IMR-90 (cell line): ENCODE results near the gene CCT5. TPM values are rescaled to one million over a fixed set of nuclear protein-coding genes. Genes with fewer than 3 reads are reported as not detected.

Experiments used
- ATAC-seq: fragments of 200-7000 bp; cut with Tn5 transposase; 2 replicates; pipeline ENCODE4 v1.9.1; 2020; ENCODE audit warnings: low read depth, mild to moderate bottlenecking, moderate library complexity
- BruUV-seq: library from RNA; stranded (reverse); fragments of 400-500 nt; replicated peaks from 2 replicates; lab custom pipeline; 2021; lab: Mats Ljungman, UMichigan
- CTCF ChIA-PET: fragments of 300-600 bp; formaldehyde crosslinking; extraction: SDS; loops from one replicate; lab custom pipeline; 2021; ENCODE audit warnings: antibody characterized with exemption; lab: Yijun Ruan, JAX
- POLR2A ChIA-PET: fragments of 300-600 bp; sonication (Branson Sonifier 250); formaldehyde crosslinking; loops from one replicate; lab custom pipeline; 2022; ENCODE audit warnings: antibody characterized with exemption; ENCODE audit not compliant: unreplicated experiment; lab: Charles Lee
- DNase-seq: peaks from one replicate; pipeline ENCODE4 v3.0.0; 2013
- H2AFZ ChIP-seq: replicated peaks from 2 replicates; pipeline ENCODE3; 2013; ENCODE audit warnings: low read length, mild to moderate bottlenecking; ENCODE audit not compliant: poor library complexity
- H2AK5ac ChIP-seq: 2 replicates; pipeline ENCODE4 v1.6.1; 2013; ENCODE audit warnings: low read depth, low read length, inconsistent platforms
- H2AK9ac ChIP-seq: replicated peaks from 2 replicates; pipeline ENCODE3; 2013; ENCODE audit warnings: mild to moderate bottlenecking, low read depth, low read length, moderate library complexity; ENCODE audit not compliant: poor library complexity
- H2BK120ac ChIP-seq: 2 replicates; pipeline ENCODE4 v1.6.1; 2013; ENCODE audit warnings: low read depth, low read length, inconsistent platforms
- H2BK15ac ChIP-seq: 3 replicates; pipeline ENCODE4 v1.6.1; 2013; ENCODE audit warnings: low read depth, low read length, inconsistent platforms
- H2BK20ac ChIP-seq: 2 replicates; pipeline ENCODE4 v1.6.1; 2013; ENCODE audit warnings: low read depth, mild to moderate bottlenecking, inconsistent platforms, low read length, moderate library complexity
- H2BK5ac ChIP-seq: 2 replicates; pipeline ENCODE4 v1.6.1; 2013; ENCODE audit warnings: mild to moderate bottlenecking, low read depth, low read length, inconsistent platforms; ENCODE audit not compliant: poor library complexity, severe bottlenecking
- H3K14ac ChIP-seq: replicated peaks from 2 replicates; pipeline ENCODE4 v1.6.1; 2013; ENCODE audit warnings: low read depth, low read length, inconsistent platforms
- H3K18ac ChIP-seq: 2 replicates; pipeline ENCODE4 v1.6.1; 2013; ENCODE audit warnings: low read depth, low read length, control low read depth
- H3K23ac ChIP-seq: 2 replicates; pipeline ENCODE4 v1.6.1; 2013; ENCODE audit warnings: low read depth, low read length, inconsistent platforms
- H3K27ac ChIP-seq: 2 replicates; pipeline ENCODE4 v1.5.1; 2013; ENCODE audit warnings: mild to moderate bottlenecking, control low read depth, low read length; ENCODE audit not compliant: insufficient read depth
- H3K27me3 ChIP-seq: 2 replicates; pipeline ENCODE4 v1.6.1; 2013; ENCODE audit warnings: low read length; ENCODE audit not compliant: control insufficient read depth, insufficient read depth
- H3K36me3 ChIP-seq: 2 replicates; pipeline ENCODE4 v1.6.1; 2013; ENCODE audit warnings: low read length, mixed read lengths; ENCODE audit not compliant: control insufficient read depth, insufficient read depth
- H3K4ac ChIP-seq: 2 replicates; pipeline ENCODE4 v1.6.1; 2013; ENCODE audit warnings: low read depth, low read length, inconsistent platforms
- H3K4me1 ChIP-seq: 2 replicates; pipeline ENCODE4 v1.6.1; 2013; ENCODE audit warnings: low read length, mixed read lengths; ENCODE audit not compliant: control insufficient read depth, insufficient read depth
- H3K4me2 ChIP-seq: 2 replicates; pipeline ENCODE4 v1.6.1; 2013; ENCODE audit warnings: low read depth, mild to moderate bottlenecking, control low read depth, low read length, moderate library complexity
- H3K4me3 ChIP-seq: 2 replicates; pipeline ENCODE4 v1.5.1; 2013; ENCODE audit warnings: low read depth, mild to moderate bottlenecking, control low read depth, low read length, moderate library complexity; ENCODE audit not compliant: insufficient read depth
- H3K56ac ChIP-seq: 2 replicates; pipeline ENCODE4 v1.6.1; 2013; ENCODE audit warnings: low read length, inconsistent platforms; ENCODE audit not compliant: insufficient read depth; ENCODE audit errors: extremely low read depth
- H3K79me1 ChIP-seq, 2 experiments: 2 replicates each; pipeline ENCODE4 v1.6.1; 2013; ENCODE audit warnings: low read length in 2 of 2, inconsistent platforms in 1 of 2, low read depth in 1 of 2
- H3K9ac ChIP-seq: 2 replicates; pipeline ENCODE4 v1.6.1; 2013; ENCODE audit warnings: low read depth, low read length, control low read depth
- H3K9me1 ChIP-seq: 2 replicates; pipeline ENCODE4 v1.6.1; 2013; ENCODE audit warnings: low read length, inconsistent platforms; ENCODE audit not compliant: insufficient read depth
- H3K9me3 ChIP-seq: 2 replicates; pipeline ENCODE4 v1.6.1; 2013; ENCODE audit warnings: low read length; ENCODE audit not compliant: control insufficient read depth, insufficient read depth
- H4K20me1 ChIP-seq: 2 replicates; pipeline ENCODE4 v1.6.1; 2013; ENCODE audit warnings: low read length, inconsistent platforms; ENCODE audit not compliant: insufficient read depth
- H4K5ac ChIP-seq: 2 replicates; pipeline ENCODE4 v1.6.1; 2013; ENCODE audit warnings: mild to moderate bottlenecking, low read depth, low read length, control low read depth
- H4K8ac ChIP-seq, 2 experiments: 2 replicates each; pipeline ENCODE4 v1.6.1; 2013; ENCODE audit warnings: low read depth in 2 of 2, low read length in 2 of 2, control low read depth in 1 of 2, inconsistent platforms in 1 of 2
- H4K91ac ChIP-seq: 2 replicates; pipeline ENCODE4 v1.6.1; 2013; ENCODE audit warnings: low read depth, low read length, inconsistent platforms; ENCODE audit not compliant: insufficient read depth
- BHLHE40 ChIP-seq: fragments of 150-350 bp; IDR thresholded peaks from 2 replicates; pipeline ENCODE4 v1.6.1; 2016; ENCODE audit warnings: mild to moderate bottlenecking, low read depth, low read length
- CHD1 ChIP-seq: IDR thresholded peaks from 2 replicates; pipeline ENCODE4 v1.6.1; 2012; ENCODE audit warnings: low read depth, low read length, improper control_type of control experiment
- MAFK ChIP-seq: IDR thresholded peaks from 2 replicates; pipeline ENCODE4 v1.6.1; 2012; ENCODE audit warnings: low read depth, low read length, improper control_type of control experiment
- MAZ ChIP-seq: IDR thresholded peaks from 2 replicates; pipeline ENCODE4 v1.6.1; 2012; ENCODE audit warnings: low read depth, mild to moderate bottlenecking, low read length, improper control_type of control experiment, moderate library complexity, borderline replicate concordance
- MXI1 ChIP-seq: IDR thresholded peaks from 2 replicates; pipeline ENCODE4 v1.6.1; 2012; ENCODE audit warnings: low read depth, mild to moderate bottlenecking, low read length, moderate library complexity, borderline replicate concordance
- POLR2A ChIP-seq: IDR thresholded peaks from 2 replicates; pipeline ENCODE4 v1.6.1; 2012; ENCODE audit warnings: mild to moderate bottlenecking, low read depth, low read length
- RAD21 ChIP-seq: IDR thresholded peaks from 2 replicates; pipeline ENCODE4 v1.6.1; 2012; ENCODE audit warnings: low read length, improper control_type of control experiment
- RCOR1 ChIP-seq: IDR thresholded peaks from 2 replicates; pipeline ENCODE4 v1.6.1; 2012; ENCODE audit warnings: mild to moderate bottlenecking, low read length, improper control_type of control experiment; ENCODE audit not compliant: insufficient replicate concordance
- RFX5 ChIP-seq: IDR thresholded peaks from 2 replicates; pipeline ENCODE4 v1.8.0; 2012; ENCODE audit warnings: low read depth, mild to moderate bottlenecking, low read length, moderate library complexity
- SMC3 ChIP-seq: fragments of 150-350 bp; IDR thresholded peaks from 2 replicates; pipeline ENCODE4 v1.6.1; 2016; ENCODE audit warnings: low read depth, mild to moderate bottlenecking, antibody characterized with exemption, low read length, moderate library complexity
- WGBS, 2 experiments: methylation state at CpG; one replicate each; pipeline versions ENCODE4 v1.1.5 to v1.1.7; 2013; ENCODE audit warnings: missing lambda C conversion rate in 2 of 2; ENCODE audit not compliant: insufficient read length in 1 of 2; ENCODE audit errors: extremely low coverage in 2 of 2; 5-methylcytosine and 5-hydroxymethylcytosine counted together
- dilution Hi-C: fragments of 300-500 bp; cut with HindIII; formaldehyde crosslinking; loops from one replicate; pipeline ENCODE4 v1.14.3; 2018; ENCODE audit warnings: low sequenced_read_pairs; ENCODE audit not compliant: unreplicated experiment
- in situ Hi-C: fragments of 300-500 bp; cut with MboI; formaldehyde crosslinking; loops from 3 replicates; pipeline ENCODE4 v1.14.3; 2019; ENCODE audit warnings: low sequenced_read_pairs, inconsistent platforms, mixed read lengths
- intact Hi-C: fragments of 100-400 bp; cut with micrococcal nuclease; formaldehyde crosslinking; loops from 2 replicates; pipeline ENCODE4 v1.10.0; 2022
- polyA plus RNA-seq, 3 experiments: library from polyadenylated mRNA; depleted of rRNA; stranded (reverse); fragments of >200 nt; gene quantifications; 2 replicates each; pipeline ENCODE4 v1.2.3, GENCODE V29; 2012; ENCODE audit warnings: low replicate concordance in 1 of 3
- total RNA-seq: library from RNA; depleted of rRNA; stranded (reverse); fragments of >200 nt; gene quantifications from 2 replicates; pipeline ENCODE4 v1.2.3, GENCODE V29; 2012
- TF ChIP-seq, protein P1 (sequence below): fragments of 150-350 bp; IDR thresholded peaks from 2 replicates; pipeline ENCODE4 v1.6.1; 2017; ENCODE audit warnings: mild to moderate bottlenecking, antibody characterized with exemption, low read length, low read depth
- TF ChIP-seq, protein P2 (sequence below): conservative IDR thresholded peaks from 2 replicates; pipeline ENCODE4 v1.5.1; 2012; ENCODE audit warnings: mild to moderate bottlenecking, low read depth, low read length, improper control_type of control experiment
- TF ChIP-seq, protein P3 (sequence below): fragments of 150-350 bp; IDR thresholded peaks from 2 replicates; pipeline ENCODE4 v1.6.1; 2016; ENCODE audit warnings: low read depth, mild to moderate bottlenecking, low read length, moderate library complexity, borderline replicate concordance

The CCT5 gene
- total and polyA plus RNA-seq, 2 of the 4 experiments (the other 2 are of a cell fraction) = 358 to 481 TPM

DNA sequence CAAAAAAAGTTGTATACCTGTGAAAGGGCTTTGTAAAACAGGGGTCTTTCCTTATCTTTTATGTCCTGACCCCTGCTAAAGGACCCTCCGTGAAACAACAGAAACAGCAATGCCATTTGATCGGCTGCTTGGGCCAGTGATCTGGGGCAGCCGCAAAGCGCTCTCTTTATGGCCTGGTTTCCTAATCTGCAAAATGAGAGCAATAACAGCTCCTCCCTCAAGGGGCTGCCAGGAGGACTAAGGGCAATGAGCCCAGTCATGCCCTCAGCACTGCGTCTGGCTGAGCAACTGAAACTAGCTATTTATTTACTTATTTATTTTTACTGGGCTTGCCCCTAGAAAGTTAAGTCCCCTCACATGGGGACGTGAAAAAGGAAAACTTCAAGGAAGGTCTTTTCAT is 39.3 kb downstream of the CCT5 start:
- Histone ChIP-seq H2AK9ac (no peak overlapping the region), H4K5ac (no peak overlapping the region), H4K20me1 (no peaks in the 10 kb centered on the region), H2BK20ac (no peak overlapping the region), H2AFZ (no peak overlapping the region), H3K23ac (no peak overlapping the region), H2BK15ac (no peak overlapping the region), H3K36me3 (no peaks in the 10 kb centered on the region), H3K18ac (no peak overlapping the region), H2AK5ac (no peak overlapping the region), H3K9me1 (0 out of 2 replicates have a peak, but pooled peaks cover 3% of the 10 kb centered on the region), H4K8ac (no peak overlapping the region), H3K4ac (no peak overlapping the region), H3K9ac (no peak overlapping the region), H3K79me1 (no peaks in the 10 kb centered on the region; a peak in 1 of 4 replicates), H3K14ac (no peak overlapping the region), H3K27ac (no peak overlapping the region), H3K27me3 (no peaks in the 10 kb centered on the region), H3K9me3 (no peaks in the 10 kb centered on the region), H3K4me3 (no peak overlapping the region), H3K4me2 (no peak overlapping the region), H2BK120ac (no peak overlapping the region), H3K56ac (no peak overlapping the region), H3K4me1 (no peaks in the 10 kb centered on the region; the same call in 1 of the 2 replicates), H4K91ac (no peak overlapping the region), H2BK5ac (no peak overlapping the region)
- no peak for ATAC-seq
- intact Hi-C loops (loop anchor here (5.0 kb wide), 1 partner anchor 43 kb away; no protein-coding TSS in a partner anchor), dilution Hi-C loops (no loop called here), in situ Hi-C loops (loop anchor here (5.0 kb wide), 1 partner anchor 128 kb away; no protein-coding TSS in a partner anchor)
- CTCF ChIA-PET = interaction anchor here (1.1 to 1.2 kb wide), 2 partner anchors 36 to 137 kb away, joined by 4 to 6 read pairs; no protein-coding TSS in a partner anchor
- BruUV-seq = no TSS peak
- POLR2A ChIA-PET = no interaction called here
- 84% methylated on average over 4 of the region's 6 CpGs; no CpG with 5 or more reads in 1 of the 2 experiments for WGBS, 2 experiments
- DNase-seq = no peak
- TF ChIP-seq RCOR1 = no peak
- no peak for TF ChIP-seq RAD21
- no peak for TF ChIP-seq RFX5
- no peak for TF ChIP-seq MAFK
- no peak for TF ChIP-seq BHLHE40
- TF ChIP-seq, protein P1, sequence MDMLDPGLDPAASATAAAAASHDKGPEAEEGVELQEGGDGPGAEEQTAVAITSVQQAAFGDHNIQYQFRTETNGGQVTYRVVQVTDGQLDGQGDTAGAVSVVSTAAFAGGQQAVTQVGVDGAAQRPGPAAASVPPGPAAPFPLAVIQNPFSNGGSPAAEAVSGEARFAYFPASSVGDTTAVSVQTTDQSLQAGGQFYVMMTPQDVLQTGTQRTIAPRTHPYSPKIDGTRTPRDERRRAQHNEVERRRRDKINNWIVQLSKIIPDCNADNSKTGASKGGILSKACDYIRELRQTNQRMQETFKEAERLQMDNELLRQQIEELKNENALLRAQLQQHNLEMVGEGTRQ = no peak
- TF ChIP-seq MXI1 = no peak
- TF ChIP-seq, protein P2, sequence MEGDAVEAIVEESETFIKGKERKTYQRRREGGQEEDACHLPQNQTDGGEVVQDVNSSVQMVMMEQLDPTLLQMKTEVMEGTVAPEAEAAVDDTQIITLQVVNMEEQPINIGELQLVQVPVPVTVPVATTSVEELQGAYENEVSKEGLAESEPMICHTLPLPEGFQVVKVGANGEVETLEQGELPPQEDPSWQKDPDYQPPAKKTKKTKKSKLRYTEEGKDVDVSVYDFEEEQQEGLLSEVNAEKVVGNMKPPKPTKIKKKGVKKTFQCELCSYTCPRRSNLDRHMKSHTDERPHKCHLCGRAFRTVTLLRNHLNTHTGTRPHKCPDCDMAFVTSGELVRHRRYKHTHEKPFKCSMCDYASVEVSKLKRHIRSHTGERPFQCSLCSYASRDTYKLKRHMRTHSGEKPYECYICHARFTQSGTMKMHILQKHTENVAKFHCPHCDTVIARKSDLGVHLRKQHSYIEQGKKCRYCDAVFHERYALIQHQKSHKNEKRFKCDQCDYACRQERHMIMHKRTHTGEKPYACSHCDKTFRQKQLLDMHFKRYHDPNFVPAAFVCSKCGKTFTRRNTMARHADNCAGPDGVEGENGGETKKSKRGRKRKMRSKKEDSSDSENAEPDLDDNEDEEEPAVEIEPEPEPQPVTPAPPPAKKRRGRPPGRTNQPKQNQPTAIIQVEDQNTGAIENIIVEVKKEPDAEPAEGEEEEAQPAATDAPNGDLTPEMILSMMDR = no peak
- TF ChIP-seq MAZ = no peak
- TF ChIP-seq SMC3 = no peak
- TF ChIP-seq CHD1 = no peak
- TF ChIP-seq POLR2A = no peak
- TF ChIP-seq, protein P3, sequence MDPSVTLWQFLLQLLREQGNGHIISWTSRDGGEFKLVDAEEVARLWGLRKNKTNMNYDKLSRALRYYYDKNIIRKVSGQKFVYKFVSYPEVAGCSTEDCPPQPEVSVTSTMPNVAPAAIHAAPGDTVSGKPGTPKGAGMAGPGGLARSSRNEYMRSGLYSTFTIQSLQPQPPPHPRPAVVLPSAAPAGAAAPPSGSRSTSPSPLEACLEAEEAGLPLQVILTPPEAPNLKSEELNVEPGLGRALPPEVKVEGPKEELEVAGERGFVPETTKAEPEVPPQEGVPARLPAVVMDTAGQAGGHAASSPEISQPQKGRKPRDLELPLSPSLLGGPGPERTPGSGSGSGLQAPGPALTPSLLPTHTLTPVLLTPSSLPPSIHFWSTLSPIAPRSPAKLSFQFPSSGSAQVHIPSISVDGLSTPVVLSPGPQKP = no peak
